ENCODE data around the gene POLR2J. TPM values are rescaled to one million over a fixed set of nuclear protein-coding genes. Genes with fewer than 3 reads are reported as not detected.
"Not testable (repeated sequence)": the region's sequence is repeated elsewhere in the genome, so short reads cannot be mapped to it uniquely, and the experiment has no call there.

Gene POLR2J
- total and polyA plus RNA-seq, 2 donors, result 67.1 to 76.0 TPM

DNA sequence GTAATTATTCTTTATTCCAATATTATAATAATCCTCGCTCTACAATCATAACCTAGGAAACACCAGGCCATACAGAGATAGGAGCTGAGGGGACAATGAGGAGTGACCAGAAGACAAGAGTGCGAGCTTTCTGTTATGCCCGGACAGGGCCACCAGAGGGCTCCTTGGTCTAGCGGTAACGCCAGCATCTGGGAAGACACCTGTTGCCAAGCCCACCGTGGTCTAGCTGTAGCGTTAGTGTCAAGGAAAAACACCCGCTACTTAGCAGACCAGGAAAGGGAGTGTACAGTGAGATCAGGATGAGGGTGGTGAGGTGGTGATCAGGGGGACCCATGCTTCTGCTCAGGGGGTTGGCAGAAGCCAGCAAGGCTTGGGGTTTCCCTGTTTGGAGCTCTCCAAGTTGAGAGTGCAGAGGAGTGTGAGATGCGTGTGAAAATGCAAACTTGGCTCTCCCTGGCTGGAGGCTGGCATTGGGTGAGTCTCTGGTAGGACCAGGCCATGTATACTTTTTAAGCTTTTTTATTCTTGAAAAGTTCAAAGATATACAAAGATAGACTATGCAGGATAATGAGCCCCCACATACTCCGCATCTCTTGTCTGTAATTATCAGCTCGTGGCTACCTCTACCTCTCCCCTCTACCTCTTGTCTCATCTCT lies 1.4 kb upstream of the POLR2J start:
- WGBS, result 14% methylated on average over 8 of the region's 11 CpGs
- not testable (repeated sequence) for H3K9me3 ChIP-seq (ENCODE audit: control insufficient read depth in 2 of 2, insufficient read depth in 1 of 2, low read length in 1 of 2); H3K36me3 ChIP-seq (ENCODE audit: control insufficient read depth in 2 of 2, insufficient read depth in 2 of 2, low read length in 1 of 2); H3K27me3 ChIP-seq (ENCODE audit: control insufficient read depth in 2 of 2, insufficient read depth in 1 of 2, low read length in 1 of 2); H3K27ac ChIP-seq (ENCODE audit: low read depth in 1 of 2, low read length in 1 of 2); H3K4me3 ChIP-seq (ENCODE audit: low read length in 2 of 2); H3K4me1 ChIP-seq (ENCODE audit: control insufficient read depth in 2 of 2, insufficient read depth in 2 of 2, low read length in 2 of 2); DNase-seq (ENCODE audit: low read depth in 6 of 9, low spot score in 9 of 9)

GRCh38 chr7:102479209-102479584 lies 475 bp upstream of the POLR2J start:
- H3K9me3 ChIP-seq (ENCODE audit: control insufficient read depth in 2 of 2, insufficient read depth in 1 of 2, low read length in 1 of 2); H3K4me1 ChIP-seq (ENCODE audit: control insufficient read depth in 2 of 2, insufficient read depth in 2 of 2, low read length in 2 of 2); H3K36me3 ChIP-seq (ENCODE audit: control insufficient read depth in 2 of 2, insufficient read depth in 2 of 2, low read length in 1 of 2); H3K4me3 ChIP-seq (ENCODE audit: low read length in 2 of 2); H3K27me3 ChIP-seq (ENCODE audit: control insufficient read depth in 2 of 2, insufficient read depth in 1 of 2, low read length in 1 of 2); H3K27ac ChIP-seq (ENCODE audit: low read depth in 1 of 2, low read length in 1 of 2); DNase-seq (ENCODE audit: low read depth in 6 of 9, low spot score in 9 of 9): not testable (repeated sequence)
- 0% methylated on average over 2 of the region's 10 CpGs for WGBS

- H3K4me1 ChIP-seq (ENCODE audit: control insufficient read depth in 2 of 2, insufficient read depth in 2 of 2, low read length in 2 of 2); H3K9me3 ChIP-seq (ENCODE audit: control insufficient read depth in 2 of 2, insufficient read depth in 1 of 2, low read length in 1 of 2); H3K27me3 ChIP-seq (ENCODE audit: control insufficient read depth in 2 of 2, insufficient read depth in 1 of 2, low read length in 1 of 2); H3K4me3 ChIP-seq (ENCODE audit: low read length in 2 of 2); H3K27ac ChIP-seq (ENCODE audit: low read depth in 1 of 2, low read length in 1 of 2); DNase-seq (ENCODE audit: low read depth in 6 of 9, low spot score in 9 of 9): not testable (repeated sequence)
- peaks cover 26 to 33% of the 10 kb centered on the region in 2 donors for H3K36me3 ChIP-seq (ENCODE audit: control insufficient read depth in 2 of 2, insufficient read depth in 2 of 2, low read length in 1 of 2)
- WGBS, result 90% methylated on average over 14 of the region's 19 CpGs
Observed at GRCh38 chr7:102474736-102475435, 3.8 kb downstream of the POLR2J start.

- not testable (repeated sequence) for H3K4me1 ChIP-seq (ENCODE audit: control insufficient read depth in 2 of 2, insufficient read depth in 2 of 2, low read length in 2 of 2); DNase-seq (ENCODE audit: low read depth in 6 of 9, low spot score in 9 of 9); H3K4me3 ChIP-seq (ENCODE audit: low read length in 2 of 2); H3K27me3 ChIP-seq (ENCODE audit: control insufficient read depth in 2 of 2, insufficient read depth in 1 of 2, low read length in 1 of 2); H3K27ac ChIP-seq (ENCODE audit: low read depth in 1 of 2, low read length in 1 of 2); H3K9me3 ChIP-seq (ENCODE audit: control insufficient read depth in 2 of 2, insufficient read depth in 1 of 2, low read length in 1 of 2)
- peaks cover 32 to 33% of the 10 kb centered on the region in 2 donors for H3K36me3 ChIP-seq (ENCODE audit: control insufficient read depth in 2 of 2, insufficient read depth in 2 of 2, low read length in 1 of 2)
- WGBS, result 98% methylated on average over 13 of the region's 14 CpGs
Observed at GRCh38 chr7:102474116-102474515, 4.6 kb downstream of the POLR2J start.

DNA sequence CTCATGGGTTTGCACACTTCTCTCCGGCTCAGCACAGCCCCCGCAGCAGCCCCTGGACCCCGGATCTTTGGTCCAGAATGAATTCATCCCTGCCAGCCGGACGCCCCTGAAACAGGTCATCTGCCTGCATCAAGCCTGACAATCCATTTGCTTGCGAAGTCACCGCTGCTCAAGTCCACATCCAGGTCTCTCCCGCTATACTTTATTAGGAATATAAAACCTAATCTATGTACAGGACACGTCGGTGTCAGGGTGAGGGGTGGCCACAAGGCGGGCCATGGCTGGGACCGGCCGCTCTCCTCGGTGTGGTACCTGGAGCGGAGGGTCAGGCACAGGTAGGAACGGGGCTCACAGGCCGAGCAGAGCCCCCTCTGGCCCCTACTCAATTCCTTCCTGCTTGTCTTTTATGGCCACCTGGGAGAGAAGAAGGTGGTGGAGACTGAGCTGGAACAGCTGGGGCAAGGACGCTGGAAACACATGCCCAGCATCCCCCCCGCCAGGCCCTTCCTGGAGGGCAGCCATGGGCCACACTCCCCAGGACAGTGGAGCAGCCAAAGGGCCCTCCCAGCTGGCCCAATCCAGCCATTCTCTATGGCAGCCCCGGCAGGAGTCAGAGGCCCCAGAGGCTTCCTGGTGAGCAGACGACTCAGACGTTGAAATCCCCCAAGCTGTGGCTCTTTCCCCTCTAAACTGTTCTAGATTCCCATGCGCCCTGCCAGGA lies 5.3 kb downstream of the POLR2J start:
- WGBS, result 95% methylated on average over 23 of the region's 23 CpGs
- DNase-seq (ENCODE audit: low read depth in 6 of 9, low spot score in 9 of 9), result no peak
- peaks cover 36 to 38% of the 10 kb centered on the region in 2 donors for H3K36me3 ChIP-seq (ENCODE audit: control insufficient read depth in 2 of 2, insufficient read depth in 2 of 2, low read length in 1 of 2)
- H3K4me1 ChIP-seq (ENCODE audit: control insufficient read depth in 2 of 2, insufficient read depth in 2 of 2, low read length in 2 of 2), result no peaks in the 10 kb centered on the region
- no peak overlapping the region for H3K4me3 ChIP-seq (ENCODE audit: low read length in 2 of 2)
- H3K9me3 ChIP-seq (ENCODE audit: control insufficient read depth in 2 of 2, insufficient read depth in 1 of 2, low read length in 1 of 2), result no peaks in the 10 kb centered on the region
- no peak overlapping the region for H3K27ac ChIP-seq (ENCODE audit: low read depth in 1 of 2, low read length in 1 of 2)
- no peaks in the 10 kb centered on the region for H3K27me3 ChIP-seq (ENCODE audit: control insufficient read depth in 2 of 2, insufficient read depth in 1 of 2, low read length in 1 of 2)

GRCh38 chr7:102472126-102473041 lies 6.3 kb downstream of the POLR2J start:
- Histone ChIP-seq H3K4me1 (ENCODE audit: control insufficient read depth in 2 of 2, insufficient read depth in 2 of 2, low read length in 2 of 2) (no peaks in the 10 kb centered on the region), H3K27me3 (ENCODE audit: control insufficient read depth in 2 of 2, insufficient read depth in 1 of 2, low read length in 1 of 2) (no peaks in the 10 kb centered on the region), H3K27ac (ENCODE audit: low read depth in 1 of 2, low read length in 1 of 2) (no peak overlapping the region), H3K36me3 (ENCODE audit: control insufficient read depth in 2 of 2, insufficient read depth in 2 of 2, low read length in 1 of 2) (peaks cover 42 to 49% of the 10 kb centered on the region in 2 donors), H3K9me3 (ENCODE audit: control insufficient read depth in 2 of 2, insufficient read depth in 1 of 2, low read length in 1 of 2) (no peaks in the 10 kb centered on the region), H3K4me3 (ENCODE audit: low read length in 2 of 2) (no peak overlapping the region)
- WGBS, result 90% methylated on average over 31 of the region's 31 CpGs
- DNase-seq (ENCODE audit: low read depth in 6 of 9, low spot score in 9 of 9), result no peak

DNA sequence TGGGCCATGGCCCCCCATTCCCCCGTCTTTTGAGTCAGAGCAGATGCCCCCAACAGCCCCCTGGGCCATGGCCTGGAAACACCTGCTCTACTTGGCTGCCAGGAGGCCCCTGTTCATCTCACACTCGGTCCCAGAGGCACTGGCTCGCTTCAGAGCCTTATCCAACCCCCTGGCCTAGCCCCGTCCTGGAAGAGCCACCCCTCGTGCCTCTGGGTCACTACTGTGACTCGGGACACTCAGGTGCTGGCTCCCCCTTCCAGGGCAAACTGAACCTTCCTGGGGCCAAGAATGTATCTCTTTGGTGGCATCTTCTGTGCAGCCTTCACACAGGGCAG lies 7.0 kb downstream of the POLR2J start:
- H3K9me3 ChIP-seq (ENCODE audit: control insufficient read depth in 2 of 2, insufficient read depth in 1 of 2, low read length in 1 of 2), result no peaks in the 10 kb centered on the region
- H3K27me3 ChIP-seq (ENCODE audit: control insufficient read depth in 2 of 2, insufficient read depth in 1 of 2, low read length in 1 of 2), result no peaks in the 10 kb centered on the region
- WGBS, result 96% methylated on average over 6 of the region's 6 CpGs
- H3K27ac ChIP-seq (ENCODE audit: low read depth in 1 of 2, low read length in 1 of 2), result no peak overlapping the region
- no peak for DNase-seq (ENCODE audit: low read depth in 6 of 9, low spot score in 9 of 9)
- H3K36me3 ChIP-seq (ENCODE audit: control insufficient read depth in 2 of 2, insufficient read depth in 2 of 2, low read length in 1 of 2), result peaks cover 42 to 50% of the 10 kb centered on the region in 2 donors
- H3K4me1 ChIP-seq (ENCODE audit: control insufficient read depth in 2 of 2, insufficient read depth in 2 of 2, low read length in 2 of 2), result no peaks in the 10 kb centered on the region
- H3K4me3 ChIP-seq (ENCODE audit: low read length in 2 of 2), result no peak overlapping the region

DNA sequence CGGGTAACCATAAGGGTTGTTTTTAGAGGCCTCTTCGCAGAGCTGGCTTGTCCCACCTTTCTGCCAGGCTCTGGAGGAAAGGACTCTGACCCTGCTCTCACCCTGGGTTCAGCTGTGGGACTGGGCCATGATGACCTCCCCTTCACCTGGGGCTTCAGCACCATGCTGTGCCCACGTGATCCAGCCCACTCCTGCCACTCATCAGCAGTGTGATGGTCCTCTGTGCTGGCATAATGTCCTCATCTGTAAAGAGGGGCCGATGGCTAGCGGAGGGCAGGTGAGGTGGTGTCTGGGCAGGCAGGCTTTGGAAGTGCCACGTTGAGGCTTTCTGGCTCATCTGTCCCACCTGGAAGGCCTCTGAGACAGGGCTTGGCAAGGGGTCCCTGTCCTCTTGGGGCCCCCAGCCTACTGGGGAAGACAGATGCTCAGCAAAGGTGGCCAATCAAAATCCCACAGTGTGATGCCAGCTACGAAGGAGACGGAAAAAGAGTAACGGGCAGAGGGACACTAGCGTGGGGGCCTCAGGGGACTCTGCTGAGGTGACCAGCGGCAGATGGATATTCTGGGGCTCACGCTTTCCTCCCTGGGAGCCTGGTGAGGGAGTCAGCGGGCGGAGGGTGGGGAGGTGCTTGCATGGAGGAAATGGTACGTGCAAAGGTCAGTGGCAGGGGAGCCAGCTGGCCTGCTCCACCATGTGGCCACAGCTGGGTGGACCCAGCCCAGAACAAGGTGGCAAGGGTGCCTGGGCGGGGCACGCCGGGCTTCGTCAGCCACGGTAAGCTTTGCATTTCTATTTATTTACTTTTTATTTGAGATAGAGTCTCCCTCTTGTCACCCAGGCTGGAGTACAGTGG lies 8.5 kb downstream of the POLR2J start:
- no peaks in the 10 kb centered on the region for H3K9me3 ChIP-seq (ENCODE audit: control insufficient read depth in 2 of 2, insufficient read depth in 1 of 2, low read length in 1 of 2)
- WGBS, result 92% methylated on average over 20 of the region's 20 CpGs
- peaks cover 4 to 9% of the 10 kb centered on the region in 2 donors for H3K4me1 ChIP-seq (ENCODE audit: control insufficient read depth in 2 of 2, insufficient read depth in 2 of 2, low read length in 2 of 2)
- no peak overlapping the region for H3K4me3 ChIP-seq (ENCODE audit: low read length in 2 of 2)
- DNase-seq (ENCODE audit: low read depth in 6 of 9, low spot score in 9 of 9), result no peak
- H3K36me3 ChIP-seq (ENCODE audit: control insufficient read depth in 2 of 2, insufficient read depth in 2 of 2, low read length in 1 of 2), result peaks cover 42 to 50% of the 10 kb centered on the region in 2 donors
- no peak overlapping the region for H3K27ac ChIP-seq (ENCODE audit: low read depth in 1 of 2, low read length in 1 of 2)
- H3K27me3 ChIP-seq (ENCODE audit: control insufficient read depth in 2 of 2, insufficient read depth in 1 of 2, low read length in 1 of 2), result no peaks in the 10 kb centered on the region
